SK-N-SH treated with all-trans-retinoic acid at 6 μM for 48 hours (cell line): ENCODE data around the gene KCNK3.

ENCODE experiments used
- ATAC-seq: fragments of 200-7000 bp; cut with Tn5 transposase; 3 replicates; pipeline ENCODE4 v1.9.1; 2020; ENCODE audit warnings: mild to moderate bottlenecking, moderate library complexity
- ARNTL ChIP-seq: fragments of 450-650 bp; formaldehyde crosslinking; IDR thresholded peaks from 2 replicates; pipeline ENCODE4 v1.5.0; 2020; ENCODE audit warnings: low read depth, mild to moderate bottlenecking, moderate library complexity, borderline replicate concordance
- CSDC2 ChIP-seq: fragments of 250-450 bp; sonication (Bioruptor Pico); IDR thresholded peaks from 2 replicates; pipeline ENCODE4 v1.5.0; 2020; ENCODE audit warnings: mild to moderate bottlenecking, moderate library complexity
- ESRRG ChIP-seq: fragments of 250-450 bp; sonication (Bioruptor Pico); IDR thresholded peaks from 2 replicates; pipeline ENCODE4 v1.6.1; 2021; ENCODE audit warnings: mild to moderate bottlenecking
- GLIS3 ChIP-seq: fragments of 250-450 bp; sonication (Bioruptor Pico); IDR thresholded peaks from 2 replicates; pipeline ENCODE4 v1.5.0; 2020; ENCODE audit warnings: mild to moderate bottlenecking, moderate library complexity
- ISL1 ChIP-seq: fragments of 250-450 bp; sonication (Bioruptor Pico); IDR thresholded peaks from 2 replicates; pipeline ENCODE4 v2.1.2; 2022; ENCODE audit warnings: mild to moderate bottlenecking, moderate library complexity
- PATZ1 ChIP-seq: fragments of 250-450 bp; sonication (Bioruptor Pico); IDR thresholded peaks from 2 replicates; pipeline ENCODE4 v1.8.0; 2020; ENCODE audit warnings: mild to moderate bottlenecking, moderate library complexity, borderline replicate concordance
- POU6F1 ChIP-seq: fragments of 250-450 bp; sonication (Bioruptor Pico); IDR thresholded peaks from 2 replicates; pipeline ENCODE4 v1.8.0; 2021; ENCODE audit warnings: low read depth, mild to moderate bottlenecking, moderate library complexity, borderline replicate concordance
- RARB ChIP-seq: fragments of 250-450 bp; sonication (Bioruptor Pico); IDR thresholded peaks from 2 replicates; pipeline ENCODE4 v1.8.0; 2021; ENCODE audit warnings: mild to moderate bottlenecking, moderate library complexity
- SNAI2 ChIP-seq: fragments of 250-450 bp; sonication (Bioruptor Pico); IDR thresholded peaks from 2 replicates; pipeline ENCODE4 v1.5.0; 2020; ENCODE audit warnings: mild to moderate bottlenecking, moderate library complexity
- TCF4 ChIP-seq: fragments of 250-450 bp; sonication (Bioruptor Pico); IDR thresholded peaks from 2 replicates; pipeline ENCODE4 v1.8.0; 2021; ENCODE audit warnings: mild to moderate bottlenecking, moderate library complexity, borderline replicate concordance
- TOX ChIP-seq: fragments of 250-450 bp; sonication (Bioruptor Pico); IDR thresholded peaks from 2 replicates; pipeline ENCODE4 v1.8.0; 2021; ENCODE audit warnings: mild to moderate bottlenecking, moderate library complexity, borderline replicate concordance
- TSHZ2 ChIP-seq: fragments of 250-450 bp; sonication (Bioruptor Pico); IDR thresholded peaks from 2 replicates; pipeline ENCODE4 v1.5.0; 2020; ENCODE audit warnings: mild to moderate bottlenecking, moderate library complexity
- ZC3H10 ChIP-seq: fragments of 250-450 bp; sonication (Bioruptor Pico); IDR thresholded peaks from 2 replicates; pipeline ENCODE4 v1.5.1; 2021; ENCODE audit warnings: mild to moderate bottlenecking, moderate library complexity
- ZFP3 ChIP-seq: fragments of 250-450 bp; sonication (Bioruptor Pico); IDR thresholded peaks from 2 replicates; pipeline ENCODE4 v1.5.0; 2020; ENCODE audit warnings: mild to moderate bottlenecking, moderate library complexity
- ZFP30 ChIP-seq: fragments of 450-650 bp; formaldehyde crosslinking; IDR thresholded peaks from 2 replicates; pipeline ENCODE4 v1.5.0; 2022; ENCODE audit warnings: mild to moderate bottlenecking, moderate library complexity
- ZNF565 ChIP-seq: fragments of 450-650 bp; formaldehyde crosslinking; conservative IDR thresholded peaks from 2 replicates; pipeline ENCODE4 v1.5.0; 2020; ENCODE audit warnings: low read depth, mild to moderate bottlenecking, moderate library complexity
- ZNF70 ChIP-seq: fragments of 450-650 bp; formaldehyde crosslinking; IDR thresholded peaks from 2 replicates; pipeline ENCODE4 v1.5.0; 2020; ENCODE audit warnings: mild to moderate bottlenecking, moderate library complexity
- ZNF8 ChIP-seq: fragments of 450-650 bp; formaldehyde crosslinking; IDR thresholded peaks from 2 replicates; pipeline ENCODE4 v1.5.0; 2020; ENCODE audit warnings: mild to moderate bottlenecking, moderate library complexity

KCNK3 gene

GRCh38 chr2:26672818-26673393 is 19.6 kb upstream of the KCNK3 start (continued):
- no peak for TF ChIP-seq CSDC2 (CRISPR knock-in tag)
- TF ChIP-seq TCF4 (CRISPR knock-in tag): no peak
- TF ChIP-seq TSHZ2: no peak
- TF ChIP-seq SNAI2 (CRISPR knock-in tag): no peak
- TF ChIP-seq ZNF8: no peak

- ATAC-seq: no peak
- TF ChIP-seq ARNTL (CRISPR knock-in tag) (no peak), GLIS3 (CRISPR knock-in tag) (no peak), SNAI2 (CRISPR knock-in tag) (no peak), ZNF565 (CRISPR knock-in tag) (no peak), ZNF70 (CRISPR knock-in tag) (no peak), POU6F1 (CRISPR knock-in tag) (no peak), PATZ1 (CRISPR knock-in tag) (no peak), ESRRG (CRISPR knock-in tag) (no peak), TOX (CRISPR knock-in tag) (no peak), ZFP3 (no peak), ISL1 (CRISPR knock-in tag) (no peak)
Measured at GRCh38 chr2:26674002-26674751, 18.3 kb upstream of the KCNK3 start.

- ATAC-seq: no peak
Measured at GRCh38 chr2:26674771-26675170, 17.8 kb upstream of the KCNK3 start.

More at GRCh38 chr2:26674771-26675170, 17.8 kb upstream of the KCNK3 start:
- TF ChIP-seq ARNTL (CRISPR knock-in tag) (no peak), TOX (CRISPR knock-in tag) (no peak), ZNF70 (CRISPR knock-in tag) (no peak), PATZ1 (CRISPR knock-in tag) (no peak), ZFP3 (no peak), ZNF8 (no peak), ZC3H10 (no peak), ZFP30 (CRISPR knock-in tag) (no peak), ESRRG (CRISPR knock-in tag) (no peak), TCF4 (CRISPR knock-in tag) (no peak), TSHZ2 (no peak), RARB (CRISPR knock-in tag) (no peak), GLIS3 (CRISPR knock-in tag) (no peak), ZNF565 (CRISPR knock-in tag) (no peak), SNAI2 (CRISPR knock-in tag) (no peak)
